SK-N-SH treated with all-trans-retinoic acid at 6 μM for 48 hours (cell line): ENCODE data around the gene ANKRD44.

ENCODE experiments used
- CREB5 ChIP-seq: fragments of 250-450 bp; sonication (Bioruptor Pico); IDR thresholded peaks from 2 replicates; pipeline ENCODE4 v1.5.1; 2020; ENCODE audit warnings: low read depth, mild to moderate bottlenecking, moderate library complexity
- PATZ1 ChIP-seq: fragments of 250-450 bp; sonication (Bioruptor Pico); IDR thresholded peaks from 2 replicates; pipeline ENCODE4 v1.8.0; 2020; ENCODE audit warnings: mild to moderate bottlenecking, moderate library complexity, borderline replicate concordance
- SNAI2 ChIP-seq: fragments of 250-450 bp; sonication (Bioruptor Pico); IDR thresholded peaks from 2 replicates; pipeline ENCODE4 v1.5.0; 2020; ENCODE audit warnings: mild to moderate bottlenecking, moderate library complexity
- TOX ChIP-seq: fragments of 250-450 bp; sonication (Bioruptor Pico); IDR thresholded peaks from 2 replicates; pipeline ENCODE4 v1.8.0; 2021; ENCODE audit warnings: mild to moderate bottlenecking, moderate library complexity, borderline replicate concordance
- ZFP30 ChIP-seq: fragments of 450-650 bp; formaldehyde crosslinking; IDR thresholded peaks from 2 replicates; pipeline ENCODE4 v1.5.0; 2022; ENCODE audit warnings: mild to moderate bottlenecking, moderate library complexity
- ZNF8 ChIP-seq: fragments of 450-650 bp; formaldehyde crosslinking; IDR thresholded peaks from 2 replicates; pipeline ENCODE4 v1.5.0; 2020; ENCODE audit warnings: mild to moderate bottlenecking, moderate library complexity

GRCh38 chr2:197138506-197138905, 172.1 kb downstream of the ANKRD44 start:
- TF ChIP-seq ZNF8 (CRISPR knock-in tag) (no peak), SNAI2 (CRISPR knock-in tag) (no peak), ZFP30 (no peak), CREB5 (CRISPR knock-in tag) (no peak), TOX (CRISPR knock-in tag) (no peak), PATZ1 (CRISPR knock-in tag) (no peak)
